ENCODE results near the gene SCPEP1.

The SCPEP1 gene

DNA sequence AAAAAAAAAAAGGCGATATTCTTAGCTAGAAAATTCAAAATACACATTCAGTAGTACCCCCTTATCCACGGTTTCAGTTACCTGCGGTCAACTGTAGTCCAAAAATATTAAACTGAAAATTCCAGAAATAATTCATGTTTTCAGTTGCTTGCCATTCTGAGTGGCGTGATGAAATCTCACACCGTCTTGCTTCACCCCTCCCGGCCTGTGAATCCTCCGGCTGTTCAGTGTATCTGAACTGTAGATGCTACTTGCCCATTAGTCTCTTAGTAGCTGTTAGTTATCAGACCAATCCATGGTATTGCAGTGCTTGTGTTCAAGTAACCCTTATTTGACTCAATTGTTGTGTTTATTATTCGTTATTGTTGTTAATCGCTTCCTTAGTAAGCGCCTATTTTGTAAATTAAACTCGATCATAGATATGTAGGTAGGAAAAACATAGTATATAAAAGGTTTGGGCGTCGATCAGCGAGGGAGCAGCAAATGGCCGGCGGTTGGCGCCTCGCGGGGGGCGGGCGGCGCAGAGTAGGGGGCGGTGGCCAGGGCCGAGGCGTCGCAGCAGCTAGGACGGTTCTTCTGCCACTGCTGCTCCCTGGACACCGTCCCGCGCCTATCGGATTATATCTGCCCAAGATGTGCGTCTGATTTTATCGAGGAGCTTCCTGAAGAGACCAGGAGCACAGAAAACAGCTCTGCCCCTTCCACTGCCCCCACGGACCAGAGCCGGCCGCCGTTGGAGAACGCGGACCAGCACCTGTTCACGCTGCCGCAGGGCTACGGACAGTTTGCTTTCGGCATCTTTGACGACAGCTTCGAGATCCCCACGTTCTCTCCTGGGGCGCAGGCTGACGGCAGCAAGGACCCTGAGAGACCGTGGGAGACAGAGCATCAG, 67.3 kb downstream of the SCPEP1 start:
- Histone ChIP-seq H3K27me3 (ENCODE audit: insufficient read depth, insufficient read length) (no peaks in the 10 kb centered on the region), H3K4me1 (ENCODE audit: insufficient read depth, insufficient read length) (no peaks in the 10 kb centered on the region), H3K9me3 (ENCODE audit: insufficient read depth, low read length) (no peaks in the 10 kb centered on the region), H3K4me3 (ENCODE audit: insufficient read length, low read depth) (no peak overlapping the region), H3K9ac (ENCODE audit: insufficient read length, low read depth) (no peak overlapping the region), H3K36me3 (ENCODE audit: insufficient read depth, insufficient read length, low read length) (no peaks in the 10 kb centered on the region)
- TF ChIP-seq SUZ12 (IDR thresholded peaks at IDR 0.05; ENCODE audit: extremely low read depth, insufficient read depth, insufficient read length) (no peak), YY1 (IDR thresholded peaks at IDR 0.05; ENCODE audit: insufficient read depth, insufficient read length) (no peak), ZNF274 (IDR thresholded peaks at IDR 0.05; ENCODE audit: low read depth, low read length) (no peak)
- DNase-seq (ENCODE audit: low read depth, low spot score), result no peak

DNA sequence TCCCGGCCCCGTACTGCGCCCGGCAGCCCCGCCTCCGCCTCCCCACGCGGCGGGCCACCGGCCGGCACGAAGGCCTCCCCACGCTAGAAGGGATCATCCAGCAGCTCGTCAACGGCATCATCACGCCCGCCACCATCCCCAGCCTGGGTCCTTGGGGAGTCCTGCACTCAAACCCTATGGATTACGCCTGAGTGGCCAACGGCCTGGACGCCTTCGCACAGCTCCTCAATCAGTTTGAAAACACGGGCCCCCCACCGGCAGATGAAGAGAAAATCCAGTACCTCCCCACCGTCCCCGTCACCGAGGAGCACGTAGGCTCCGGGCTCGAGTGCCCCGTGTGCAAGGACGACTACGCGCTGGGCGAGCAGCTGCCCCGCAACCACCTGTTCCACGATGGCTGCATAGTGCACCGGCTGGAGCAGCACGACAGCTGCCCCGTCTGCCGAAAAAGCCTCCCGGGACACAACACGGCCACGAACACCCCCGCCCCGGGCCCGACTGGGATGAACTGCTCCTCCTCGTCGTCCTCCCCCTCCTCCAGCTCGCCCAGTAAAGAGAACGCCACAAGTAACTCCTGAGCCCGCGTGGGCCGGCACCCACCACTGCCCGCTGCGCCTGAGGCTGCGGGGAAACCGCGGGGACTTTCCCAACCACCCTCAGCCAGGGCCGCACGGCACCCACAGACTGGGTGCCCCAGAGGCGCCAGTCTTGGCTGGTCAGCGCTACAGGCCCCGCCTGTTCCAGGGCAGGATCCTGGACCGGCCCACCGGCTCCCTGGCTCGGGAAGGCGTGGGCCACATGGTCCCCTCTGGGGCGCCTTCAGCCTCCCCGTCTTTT, 68.2 kb downstream of the SCPEP1 start:
- Histone ChIP-seq H3K27me3 (ENCODE audit: insufficient read depth, insufficient read length) (no peaks in the 10 kb centered on the region), H3K4me3 (ENCODE audit: insufficient read length, low read depth) (no peak overlapping the region), H3K4me1 (ENCODE audit: insufficient read depth, insufficient read length) (no peaks in the 10 kb centered on the region), H3K9ac (ENCODE audit: insufficient read length, low read depth) (no peak overlapping the region), H3K9me3 (ENCODE audit: insufficient read depth, low read length) (no peaks in the 10 kb centered on the region), H3K36me3 (ENCODE audit: insufficient read depth, insufficient read length, low read length) (no peaks in the 10 kb centered on the region)
- no peak for TF ChIP-seq SUZ12 (IDR thresholded peaks at IDR 0.05; ENCODE audit: extremely low read depth, insufficient read depth, insufficient read length)
- no peak for TF ChIP-seq ZNF274 (IDR thresholded peaks at IDR 0.05; ENCODE audit: low read depth, low read length)
- TF ChIP-seq YY1 (IDR thresholded peaks at IDR 0.05; ENCODE audit: insufficient read depth, insufficient read length), result no peak
- no peak for DNase-seq (ENCODE audit: low read depth, low spot score)

DNA sequence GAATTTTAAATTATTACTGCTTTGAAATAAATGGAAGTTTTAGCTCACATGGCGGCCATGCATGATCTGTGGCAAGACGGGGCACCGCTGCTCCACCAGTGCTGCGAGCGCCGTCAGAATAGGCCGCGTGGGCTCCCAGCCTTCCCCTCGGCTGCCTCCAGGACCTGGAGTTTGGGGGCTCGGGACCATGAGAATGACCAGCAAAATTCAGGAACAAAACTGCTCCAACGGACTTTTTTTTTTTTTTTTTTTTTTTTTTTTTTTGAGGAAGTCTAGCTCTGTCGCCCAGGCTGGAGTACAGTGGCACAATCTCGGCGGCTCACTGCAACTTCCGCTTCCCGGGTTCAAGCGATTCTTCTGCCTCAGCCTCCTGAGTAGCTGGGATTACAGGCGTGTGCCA, 68.8 kb downstream of the SCPEP1 start:
- TF ChIP-seq ZNF274 (IDR thresholded peaks at IDR 0.05; ENCODE audit: low read depth, low read length) (no peak), SUZ12 (IDR thresholded peaks at IDR 0.05; ENCODE audit: extremely low read depth, insufficient read depth, insufficient read length) (no peak), YY1 (IDR thresholded peaks at IDR 0.05; ENCODE audit: insufficient read depth, insufficient read length) (no peak)
- Histone ChIP-seq H3K4me1 (ENCODE audit: insufficient read depth, insufficient read length) (no peaks in the 10 kb centered on the region), H3K36me3 (ENCODE audit: insufficient read depth, insufficient read length, low read length) (no peaks in the 10 kb centered on the region), H3K27me3 (ENCODE audit: insufficient read depth, insufficient read length) (no peaks in the 10 kb centered on the region), H3K9ac (ENCODE audit: insufficient read length, low read depth) (no peak overlapping the region), H3K9me3 (ENCODE audit: insufficient read depth, low read length) (no peaks in the 10 kb centered on the region), H3K4me3 (ENCODE audit: insufficient read length, low read depth) (no peak overlapping the region)
- DNase-seq (ENCODE audit: low read depth, low spot score), result no peak

DNA sequence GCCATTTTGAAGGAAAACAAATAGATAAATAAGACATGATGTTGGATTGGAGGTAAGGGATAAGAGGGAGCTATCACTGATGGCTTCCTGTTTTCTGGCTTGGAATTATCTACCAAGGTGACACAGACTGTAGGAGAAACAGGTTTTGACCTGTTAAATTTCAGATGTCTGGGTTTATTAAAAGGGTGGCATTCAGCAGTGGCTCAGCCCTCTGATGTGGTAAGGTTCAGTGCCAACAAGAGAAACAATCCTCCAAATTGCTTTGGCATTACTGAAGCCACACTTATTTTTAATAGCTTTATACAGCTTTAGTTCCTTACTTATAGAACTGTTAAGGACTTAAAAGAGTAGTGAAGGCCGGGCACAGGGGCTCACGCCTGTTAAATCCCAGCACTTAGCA, 70.2 kb downstream of the SCPEP1 start:
- H3K27me3 ChIP-seq (ENCODE audit: insufficient read depth, insufficient read length), result no peaks in the 10 kb centered on the region
- TF ChIP-seq YY1 (IDR thresholded peaks at IDR 0.05; ENCODE audit: insufficient read depth, insufficient read length) (no peak), ZNF274 (IDR thresholded peaks at IDR 0.05; ENCODE audit: low read depth, low read length) (no peak), SUZ12 (IDR thresholded peaks at IDR 0.05; ENCODE audit: extremely low read depth, insufficient read depth, insufficient read length) (no peak)
- H3K36me3 ChIP-seq (ENCODE audit: insufficient read depth, insufficient read length, low read length), result no peaks in the 10 kb centered on the region
- no peak overlapping the region for H3K4me3 ChIP-seq (ENCODE audit: insufficient read length, low read depth)
- H3K9ac ChIP-seq (ENCODE audit: insufficient read length, low read depth), result no peak overlapping the region
- H3K9me3 ChIP-seq (ENCODE audit: insufficient read depth, low read length), result no peaks in the 10 kb centered on the region
- H3K4me1 ChIP-seq (ENCODE audit: insufficient read depth, insufficient read length), result no peaks in the 10 kb centered on the region
- DNase-seq (ENCODE audit: low read depth, low spot score), result no peak

DNA sequence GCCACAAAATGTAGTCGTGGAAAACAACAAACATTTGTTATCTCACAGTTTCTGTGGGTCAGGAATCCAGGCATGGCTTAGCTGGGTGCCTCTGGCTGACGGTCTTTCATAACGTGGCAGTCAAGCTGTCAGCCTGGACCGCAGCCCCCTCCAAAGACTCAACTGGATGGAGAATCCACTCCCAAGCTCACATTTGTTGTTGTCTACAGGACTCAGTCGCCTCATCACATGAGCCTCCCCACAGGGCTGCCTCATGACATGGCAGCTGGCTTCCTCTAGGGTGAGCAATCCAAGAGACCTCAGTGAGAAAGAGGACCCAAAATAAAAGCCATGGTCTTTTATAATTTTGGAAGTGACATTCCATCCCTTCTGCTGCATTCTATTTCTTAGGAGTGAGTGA, 72.4 kb downstream of the SCPEP1 start:
- no peaks in the 10 kb centered on the region for H3K9me3 ChIP-seq (ENCODE audit: insufficient read depth, low read length)
- H3K36me3 ChIP-seq (ENCODE audit: insufficient read depth, insufficient read length, low read length), result no peaks in the 10 kb centered on the region
- no peaks in the 10 kb centered on the region for H3K27me3 ChIP-seq (ENCODE audit: insufficient read depth, insufficient read length)
- DNase-seq (ENCODE audit: low read depth, low spot score), result no peak
- no peak overlapping the region for H3K9ac ChIP-seq (ENCODE audit: insufficient read length, low read depth)
- no peaks in the 10 kb centered on the region for H3K4me1 ChIP-seq (ENCODE audit: insufficient read depth, insufficient read length)
- H3K4me3 ChIP-seq (ENCODE audit: insufficient read length, low read depth), result no peak overlapping the region
- TF ChIP-seq YY1 (IDR thresholded peaks at IDR 0.05; ENCODE audit: insufficient read depth, insufficient read length), result no peak
- TF ChIP-seq ZNF274 (IDR thresholded peaks at IDR 0.05; ENCODE audit: low read depth, low read length), result no peak

DNA sequence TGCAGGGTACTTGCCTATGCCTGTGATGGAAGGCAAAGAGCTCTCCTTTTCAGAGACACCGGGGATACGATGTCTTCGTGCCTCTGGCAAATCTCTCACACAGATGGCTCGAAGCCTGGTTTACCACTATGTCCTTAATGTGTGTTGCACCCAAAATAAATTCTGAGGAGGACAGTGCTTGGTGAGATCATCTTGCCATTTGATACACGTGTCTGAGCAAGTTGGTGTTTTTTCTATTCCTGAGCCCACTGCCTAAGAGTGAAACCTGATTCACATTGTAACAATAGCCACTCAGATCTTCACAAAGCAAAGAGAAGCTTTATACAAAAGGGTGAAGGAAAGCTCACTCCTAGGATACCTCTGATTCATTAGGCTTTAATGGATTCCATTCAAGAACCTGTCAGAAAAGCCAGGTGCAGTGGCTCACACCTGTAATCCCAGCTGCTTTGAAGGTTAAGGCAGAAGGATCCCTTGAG, 74.0 kb downstream of the SCPEP1 start:
- H3K4me1 ChIP-seq (ENCODE audit: insufficient read depth, insufficient read length), result no peaks in the 10 kb centered on the region
- no peak overlapping the region for H3K9ac ChIP-seq (ENCODE audit: insufficient read length, low read depth)
- H3K4me3 ChIP-seq (ENCODE audit: insufficient read length, low read depth), result no peak overlapping the region
- no peaks in the 10 kb centered on the region for H3K36me3 ChIP-seq (ENCODE audit: insufficient read depth, insufficient read length, low read length)
- DNase-seq (ENCODE audit: low read depth, low spot score), result no peak
- H3K9me3 ChIP-seq (ENCODE audit: insufficient read depth, low read length), result no peaks in the 10 kb centered on the region
- no peaks in the 10 kb centered on the region for H3K27me3 ChIP-seq (ENCODE audit: insufficient read depth, insufficient read length)
- TF ChIP-seq ZNF274 (IDR thresholded peaks at IDR 0.05; ENCODE audit: low read depth, low read length), result no peak
- TF ChIP-seq YY1 (IDR thresholded peaks at IDR 0.05; ENCODE audit: insufficient read depth, insufficient read length), result no peak
- no peak for TF ChIP-seq SUZ12 (IDR thresholded peaks at IDR 0.05; ENCODE audit: extremely low read depth, insufficient read depth, insufficient read length)

Measured in NT2/D1 (cell line).